Measurements from ENCODE around the gene RGS16.

DNA sequence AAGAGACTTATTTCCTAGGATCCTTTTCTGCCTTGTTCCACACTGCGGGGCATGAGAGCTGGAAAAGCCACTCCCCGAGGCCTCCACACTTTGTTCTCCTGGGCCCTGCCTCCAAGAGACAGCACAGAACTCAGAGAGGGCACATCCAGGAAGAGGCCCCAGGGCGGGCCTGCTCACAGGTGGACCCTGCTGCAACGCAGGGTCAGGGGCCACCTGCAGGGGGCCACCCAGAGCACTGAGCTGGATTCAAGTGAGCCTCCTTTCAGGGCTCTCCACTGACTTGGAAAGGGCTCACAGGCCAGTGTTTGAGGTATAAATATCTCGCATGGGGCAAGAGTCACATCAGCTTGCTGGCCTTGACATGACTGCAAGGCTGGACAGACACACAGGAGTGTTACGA, 4.8 kb downstream of the RGS16 start:
- TF ChIP-seq, protein P1, sequence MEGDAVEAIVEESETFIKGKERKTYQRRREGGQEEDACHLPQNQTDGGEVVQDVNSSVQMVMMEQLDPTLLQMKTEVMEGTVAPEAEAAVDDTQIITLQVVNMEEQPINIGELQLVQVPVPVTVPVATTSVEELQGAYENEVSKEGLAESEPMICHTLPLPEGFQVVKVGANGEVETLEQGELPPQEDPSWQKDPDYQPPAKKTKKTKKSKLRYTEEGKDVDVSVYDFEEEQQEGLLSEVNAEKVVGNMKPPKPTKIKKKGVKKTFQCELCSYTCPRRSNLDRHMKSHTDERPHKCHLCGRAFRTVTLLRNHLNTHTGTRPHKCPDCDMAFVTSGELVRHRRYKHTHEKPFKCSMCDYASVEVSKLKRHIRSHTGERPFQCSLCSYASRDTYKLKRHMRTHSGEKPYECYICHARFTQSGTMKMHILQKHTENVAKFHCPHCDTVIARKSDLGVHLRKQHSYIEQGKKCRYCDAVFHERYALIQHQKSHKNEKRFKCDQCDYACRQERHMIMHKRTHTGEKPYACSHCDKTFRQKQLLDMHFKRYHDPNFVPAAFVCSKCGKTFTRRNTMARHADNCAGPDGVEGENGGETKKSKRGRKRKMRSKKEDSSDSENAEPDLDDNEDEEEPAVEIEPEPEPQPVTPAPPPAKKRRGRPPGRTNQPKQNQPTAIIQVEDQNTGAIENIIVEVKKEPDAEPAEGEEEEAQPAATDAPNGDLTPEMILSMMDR (IDR thresholded peaks at IDR 0.05 in 4 of 5, conservative IDR thresholded peaks at IDR 0.05 in 1 of 5): peak in 1 of 5 experiments; percentile 31
- TF ChIP-seq POLR2A (IDR thresholded peaks at IDR 0.05): no peak

Data from gastrocnemius medialis (tissue), 4 donors.